GM13977 (cell line): Measurements from ENCODE around the gene ZNF217.

Experiments used
- DNase-seq: peaks from one replicate; pipeline ENCODE4 v3.0.0; 2012; ENCODE audit warnings: low spot score
- in situ Hi-C: fragments of 300-500 bp; cut with MboI; formaldehyde crosslinking; loops from one replicate; pipeline ENCODE4 v1.12.0; 2022; ENCODE audit warnings: low sequenced_read_pairs, low pct_unique_long_range_greater_than_20kb, mixed read lengths, inconsistent platforms; ENCODE audit not compliant: unreplicated experiment
- TF ChIP-seq, protein P1 (sequence below): IDR thresholded peaks from 2 replicates; pipeline ENCODE4 v1.5.1; 2012; ENCODE audit warnings: mild to moderate bottlenecking, control low read depth; ENCODE audit not compliant: insufficient read depth; ENCODE audit errors: extremely low read depth, missing control alignments

ZNF217 gene

DNA sequence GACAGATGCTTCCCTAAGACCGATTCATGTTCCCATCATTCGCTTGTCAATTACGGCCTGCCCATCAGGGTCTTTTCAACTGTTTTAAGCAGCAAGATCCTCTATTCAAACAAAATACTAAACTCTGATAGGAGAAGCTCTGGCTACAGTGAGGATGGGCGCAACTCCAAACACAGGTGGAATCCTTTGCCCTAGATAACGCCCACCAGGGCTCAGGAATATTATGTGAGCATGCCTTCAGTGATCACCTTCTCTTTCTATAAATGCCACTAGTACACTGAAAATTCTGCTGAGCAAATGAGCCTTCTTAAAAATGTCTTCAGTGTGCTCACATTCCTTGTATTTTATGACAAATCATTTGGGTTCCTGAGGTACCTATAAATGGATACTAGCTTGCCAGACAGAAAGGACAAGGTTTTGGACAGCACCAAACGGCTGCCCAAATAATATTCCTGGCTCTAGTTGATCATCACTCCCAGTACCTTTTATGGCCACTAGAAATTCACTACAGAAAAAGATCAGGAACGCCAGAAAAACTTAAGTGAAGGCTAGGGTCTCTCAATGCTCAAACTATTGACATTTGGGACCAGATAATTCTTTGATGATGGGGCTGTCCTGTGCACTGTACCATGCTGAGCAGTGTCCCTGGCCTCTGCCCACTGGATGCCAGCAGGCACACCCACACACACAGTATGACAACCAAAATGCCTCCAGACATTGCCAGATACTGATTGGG is 13.1 kb downstream of the ZNF217 start:
- DNase-seq, result no peak
- TF ChIP-seq, protein P1, sequence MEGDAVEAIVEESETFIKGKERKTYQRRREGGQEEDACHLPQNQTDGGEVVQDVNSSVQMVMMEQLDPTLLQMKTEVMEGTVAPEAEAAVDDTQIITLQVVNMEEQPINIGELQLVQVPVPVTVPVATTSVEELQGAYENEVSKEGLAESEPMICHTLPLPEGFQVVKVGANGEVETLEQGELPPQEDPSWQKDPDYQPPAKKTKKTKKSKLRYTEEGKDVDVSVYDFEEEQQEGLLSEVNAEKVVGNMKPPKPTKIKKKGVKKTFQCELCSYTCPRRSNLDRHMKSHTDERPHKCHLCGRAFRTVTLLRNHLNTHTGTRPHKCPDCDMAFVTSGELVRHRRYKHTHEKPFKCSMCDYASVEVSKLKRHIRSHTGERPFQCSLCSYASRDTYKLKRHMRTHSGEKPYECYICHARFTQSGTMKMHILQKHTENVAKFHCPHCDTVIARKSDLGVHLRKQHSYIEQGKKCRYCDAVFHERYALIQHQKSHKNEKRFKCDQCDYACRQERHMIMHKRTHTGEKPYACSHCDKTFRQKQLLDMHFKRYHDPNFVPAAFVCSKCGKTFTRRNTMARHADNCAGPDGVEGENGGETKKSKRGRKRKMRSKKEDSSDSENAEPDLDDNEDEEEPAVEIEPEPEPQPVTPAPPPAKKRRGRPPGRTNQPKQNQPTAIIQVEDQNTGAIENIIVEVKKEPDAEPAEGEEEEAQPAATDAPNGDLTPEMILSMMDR, result no peak
- in situ Hi-C loops, result no loop called here

DNA sequence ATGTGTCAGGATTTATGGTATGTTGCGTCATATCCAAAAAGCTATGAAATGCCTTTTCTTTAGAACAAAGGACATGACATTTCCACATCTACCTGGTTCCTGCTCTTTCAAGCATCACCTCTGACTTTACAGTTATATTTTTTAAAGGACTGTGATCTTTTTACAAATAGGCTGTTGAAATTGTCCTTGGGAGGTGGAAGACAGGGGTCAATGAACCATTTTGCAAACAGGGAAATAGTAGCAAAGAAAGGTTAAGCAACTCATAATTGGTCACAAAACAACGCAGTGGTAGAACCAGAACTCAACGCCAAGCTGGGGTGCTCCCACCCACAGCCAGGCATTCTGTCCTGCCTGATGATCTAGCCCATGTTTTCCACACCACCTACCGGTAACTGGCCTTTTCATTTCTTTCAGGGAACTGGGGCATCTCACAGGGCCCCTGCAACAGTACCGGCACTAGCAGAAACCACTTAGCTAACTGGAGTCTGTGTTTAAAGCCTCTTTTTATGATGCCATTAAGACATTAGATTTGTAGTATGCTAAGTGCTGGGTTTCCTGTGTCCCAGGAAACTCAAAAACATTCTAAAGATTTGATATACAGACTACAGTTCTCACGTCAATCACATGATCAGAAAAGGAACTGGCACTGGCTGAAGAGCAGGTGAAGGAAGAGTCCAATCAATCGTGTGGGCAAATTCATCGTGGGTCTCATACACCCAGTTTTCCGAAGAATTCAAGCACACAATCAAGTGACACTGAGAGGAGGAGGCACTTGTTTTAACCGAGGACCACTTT is 13.9 kb downstream of the ZNF217 start:
- in situ Hi-C loops, result loop anchor here (5.0 to 10.0 kb wide), 2 partner anchors 363 to 485 kb away; no protein-coding TSS in a partner anchor
- TF ChIP-seq, protein P1, result no peak
- DNase-seq, result no peak

DNA sequence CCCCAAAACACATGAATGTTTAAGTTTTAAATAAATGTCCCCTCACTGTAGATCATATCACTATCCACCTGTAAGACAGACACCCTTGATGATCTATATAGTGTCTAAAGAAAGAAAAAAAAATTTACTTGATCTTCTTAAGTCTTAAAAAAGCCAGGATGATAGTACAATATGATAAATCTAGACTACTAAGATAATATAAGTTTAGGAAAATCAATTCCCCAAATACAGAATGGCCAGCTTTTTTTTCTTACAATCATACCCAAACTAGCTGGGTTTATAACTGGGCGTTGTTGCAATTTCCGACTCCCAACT is 14.4 kb downstream of the ZNF217 start:
- in situ Hi-C loops, result loop anchor here (5.0 to 10.0 kb wide), 2 partner anchors 363 to 486 kb away; no protein-coding TSS in a partner anchor
- TF ChIP-seq, protein P1, result no peak
- no peak for DNase-seq

DNA sequence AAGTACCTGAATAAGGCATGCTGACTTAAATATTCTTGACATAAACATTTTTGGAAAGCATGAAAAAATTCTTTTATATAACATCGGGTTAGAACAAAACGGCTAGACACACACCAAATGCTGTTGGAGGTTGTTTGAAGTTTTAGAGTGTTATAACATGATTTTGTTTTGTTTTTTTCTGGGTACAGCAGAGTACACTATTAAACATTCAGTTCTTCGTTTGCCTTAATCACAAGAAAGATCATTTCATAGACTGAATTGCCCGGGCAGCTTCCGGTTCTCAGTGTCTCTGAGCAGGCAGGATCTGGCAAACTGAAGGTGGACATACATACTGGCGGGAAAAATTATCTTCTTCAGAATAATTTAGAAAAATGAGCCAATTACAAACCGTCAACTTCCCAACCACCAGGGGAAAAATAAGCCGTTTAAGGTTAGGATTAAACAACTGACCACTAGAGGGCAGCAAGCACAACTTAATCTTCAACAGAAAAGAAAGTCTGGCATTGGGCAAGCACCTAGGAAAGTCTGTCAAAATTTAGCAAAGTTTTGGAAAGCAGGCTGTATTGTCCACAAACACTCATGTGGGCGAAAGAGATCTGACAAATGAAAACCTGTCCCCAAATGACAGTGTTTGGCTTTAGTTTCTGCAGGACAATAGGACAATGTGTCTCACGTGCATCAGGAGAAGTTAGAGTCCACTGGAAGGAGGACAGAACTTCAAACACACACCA is 15.0 kb downstream of the ZNF217 start:
- peak; percentile 69 for DNase-seq
- TF ChIP-seq, protein P1, result peak; percentile 60
- in situ Hi-C loops, result loop anchor here (5.0 to 10.0 kb wide), 2 partner anchors 364 to 486 kb away; no protein-coding TSS in a partner anchor

DNA sequence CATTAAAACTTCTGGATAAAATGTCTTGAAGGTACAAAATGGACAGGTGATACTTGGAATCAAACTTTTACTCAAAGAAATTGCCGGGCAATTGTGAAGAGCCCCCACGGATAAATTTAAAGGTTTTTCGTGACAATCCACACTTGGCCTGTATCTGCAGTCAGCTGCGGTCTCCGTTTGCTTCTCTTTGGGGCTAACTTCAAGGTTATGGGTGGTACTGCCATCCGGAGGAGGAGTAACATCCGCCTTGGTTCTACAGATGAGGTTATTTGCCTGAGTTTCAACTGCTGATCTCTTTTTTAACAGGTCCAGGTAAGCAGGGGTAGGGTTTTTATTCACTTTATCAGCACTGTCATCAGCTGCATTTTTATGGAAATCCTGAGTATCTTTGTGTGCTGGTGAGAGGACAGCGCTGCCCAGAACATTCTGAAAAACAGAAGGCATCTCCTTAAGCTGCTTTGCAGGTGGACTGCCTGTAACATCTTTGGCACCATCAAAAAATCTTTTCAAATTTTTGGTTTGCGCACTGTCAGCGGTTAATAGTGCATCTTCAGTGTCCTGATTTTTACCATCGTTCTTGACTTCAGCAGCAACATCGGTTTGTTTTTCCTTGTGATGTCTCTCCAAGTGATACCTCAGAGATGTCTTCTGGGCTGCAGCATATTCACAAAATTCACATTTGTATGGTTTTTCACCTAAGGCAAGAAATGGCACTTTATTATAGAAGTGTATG is 16.9 kb downstream of the ZNF217 start:
- DNase-seq, result no peak
- in situ Hi-C loops, result loop anchor here (5.0 to 10.0 kb wide), 2 partner anchors 366 to 488 kb away; no protein-coding TSS in a partner anchor
- TF ChIP-seq, protein P1, result no peak

DNA sequence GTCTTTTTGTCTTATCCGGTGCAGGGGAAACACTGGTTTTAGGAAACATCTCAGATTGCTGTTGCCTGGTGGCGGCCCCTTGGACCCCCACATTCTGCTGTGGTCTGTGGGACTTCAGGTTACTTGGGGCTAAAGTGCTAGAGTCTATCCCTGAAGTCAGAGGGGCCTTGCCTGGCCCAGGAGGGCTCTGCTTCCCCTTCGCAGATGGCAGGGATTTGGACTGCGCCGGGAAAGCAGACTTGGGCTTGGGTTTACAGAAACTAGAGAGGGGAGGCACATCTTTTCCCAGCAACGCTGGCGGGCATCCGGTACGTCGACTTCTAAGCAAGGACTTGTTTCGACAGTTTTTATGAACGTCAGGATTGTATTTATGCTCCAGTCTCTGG is 17.5 kb downstream of the ZNF217 start:
- TF ChIP-seq, protein P1, result no peak
- DNase-seq, result no peak
- in situ Hi-C loops, result loop anchor here (5.0 to 10.0 kb wide), 2 partner anchors 366 to 489 kb away; no protein-coding TSS in a partner anchor
